GM18498 (cell line): ENCODE data around the gene BANK1.

Source experiments
- ATAC-seq: cut with Tn5 transposase; IDR thresholded peaks from one replicate; pipeline ENCODE4 v1.9.1; 2021; ENCODE audit warnings: mild to moderate bottlenecking, moderate library complexity; ENCODE audit not compliant: unreplicated experiment

The BANK1 gene

DNA sequence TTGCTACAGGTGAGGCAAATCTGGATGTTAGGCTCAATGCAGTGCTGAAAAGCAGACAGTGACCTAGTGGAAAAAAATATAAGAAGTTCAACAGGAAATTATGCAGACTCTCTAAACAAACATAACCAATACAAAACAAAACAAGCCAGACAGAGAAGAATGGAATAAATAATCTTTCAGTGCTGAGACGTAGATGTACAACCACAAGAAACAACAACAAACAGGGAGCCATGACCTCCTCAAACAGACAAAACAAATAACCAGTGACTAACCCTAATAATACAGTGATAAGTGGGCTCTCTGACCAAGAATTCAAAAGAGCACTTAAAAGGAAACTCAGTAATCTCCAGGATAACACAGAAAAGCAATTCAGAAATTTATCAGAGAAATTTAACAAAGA, 315.5 kb downstream of the BANK1 start:
- no peak for ATAC-seq

DNA sequence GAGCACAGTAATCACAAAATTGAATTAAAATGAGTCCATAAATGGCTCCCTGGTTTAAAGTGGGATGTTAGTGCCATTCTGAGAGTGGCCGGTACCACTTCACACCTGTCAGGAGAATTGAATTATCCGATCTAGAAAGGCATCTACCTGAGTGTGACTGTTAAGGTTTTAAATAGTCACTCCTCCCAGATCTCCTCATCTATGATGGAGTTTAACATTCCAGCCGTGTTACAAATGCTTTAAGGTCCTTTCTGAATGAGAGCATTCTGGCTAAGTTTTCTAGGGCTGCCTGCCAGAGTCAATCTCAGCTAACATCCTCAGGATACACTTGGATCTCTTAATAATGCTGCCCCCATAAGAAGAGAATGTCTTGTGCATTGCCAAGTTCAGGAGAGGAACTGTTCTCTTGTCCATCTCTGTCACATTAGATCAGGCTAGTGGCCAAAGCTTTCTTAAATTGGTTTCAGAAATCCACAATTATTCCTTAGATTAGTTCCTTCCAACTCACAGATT, 323.6 kb downstream of the BANK1 start:
- ATAC-seq = no peak

DNA sequence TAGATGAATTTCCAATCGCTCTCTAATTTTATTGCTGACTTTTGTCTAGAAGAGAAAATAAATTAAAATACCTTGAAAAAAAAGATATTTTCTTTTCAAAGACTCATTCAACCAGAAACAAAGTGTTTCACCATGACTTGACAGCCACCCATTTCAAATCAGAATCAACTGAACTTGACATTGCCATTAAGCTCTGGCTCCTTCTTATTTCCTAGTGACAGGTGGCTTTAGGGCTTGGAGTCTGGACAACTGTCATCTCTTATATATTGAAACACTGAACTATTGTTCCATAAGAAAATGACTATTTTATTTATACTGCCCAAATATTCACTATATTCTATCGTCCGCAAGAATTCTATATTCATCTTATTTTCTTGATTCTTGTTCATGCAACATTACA, 325.6 kb downstream of the BANK1 start:
- ATAC-seq = no peak

DNA sequence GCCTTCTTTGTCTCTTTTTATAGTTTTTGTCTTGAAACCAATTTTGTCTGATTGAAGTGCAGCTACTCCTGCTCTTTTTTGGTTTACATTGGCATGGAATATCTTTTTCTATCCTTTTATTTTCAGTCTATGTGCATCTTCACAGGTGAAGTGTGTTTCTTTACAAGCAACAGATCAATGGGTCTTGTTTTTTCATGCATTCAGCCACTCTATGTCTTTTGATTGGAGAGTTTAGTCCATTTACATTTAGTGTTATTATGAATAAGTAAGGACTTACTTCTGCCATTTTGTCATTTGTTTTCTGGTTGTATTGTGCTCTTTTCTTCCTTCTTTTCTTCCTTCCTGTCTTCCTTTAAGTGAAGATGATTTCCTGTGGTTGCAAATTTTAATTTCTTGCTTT, 330.3 kb downstream of the BANK1 start:
- ATAC-seq = no peak
